Thyroid gland (tissue), 4 donors: ENCODE results near the gene PPARG. TPM values are rescaled to one million over a fixed set of nuclear protein-coding genes. Genes with fewer than 3 reads are reported as not detected.

ENCODE experiments used
- DNase-seq, 2 donors: peaks; one replicate each; pipeline ENCODE4 v3.0.0-alpha.2; 2019
- H3K27ac ChIP-seq, 3 donors: fragments of 200-600 bp; sonication (generic); 1 replicate in 2 of 3; 2 replicates in 1 of 3; pipeline ENCODE4 v1.5.1; 2016 to 2019; ENCODE audit warnings: mild to moderate bottlenecking in 1 of 3, moderate library complexity in 1 of 3
- H3K27me3 ChIP-seq: fragments of 200-600 bp; sonication (generic); one replicate; pipeline ENCODE4 v1.5.1; 2019
- H3K36me3 ChIP-seq, 2 donors: fragments of 200-600 bp; sonication (generic); one replicate each; pipeline ENCODE4 v1.5.1; 2016 to 2019
- H3K4me1 ChIP-seq, 2 donors: fragments of 200-600 bp; sonication (generic); one replicate each; pipeline ENCODE4 v1.5.1; 2017 to 2019
- H3K4me3 ChIP-seq, 3 donors: fragments of 200-600 bp; sonication (generic); replicated peaks in 1 of 3; 1 replicate in 2 of 3; 2 replicates in 1 of 3; pipeline ENCODE4 v1.5.1; 2016; ENCODE audit warnings: mild to moderate bottlenecking in 1 of 3
- H3K9me3 ChIP-seq: fragments of 200-600 bp; sonication (generic); one replicate; pipeline ENCODE4 v1.5.1; 2017
- POLR2A ChIP-seq, 2 donors: fragments of 450-650 bp; IDR thresholded peaks; one replicate each; pipeline ENCODE4 v1.6.1; 2017; ENCODE audit warnings: antibody characterized with exemption in 2 of 2, mild to moderate bottlenecking in 2 of 2, moderate library complexity in 1 of 2
- WGBS, 2 donors: methylation state at CpG; one replicate each; pipeline ENCODE4 v1.1.5; 2017; 5-methylcytosine and 5-hydroxymethylcytosine counted together
- intact Hi-C: fragments of 100-400 bp; cut with DNase I; formaldehyde crosslinking; loops from one replicate; pipeline ENCODE4 v1.15.1; 2023
- total RNA-seq, 4 donors: library from RNA; depleted of rRNA; stranded (reverse); fragments of >200 nt; gene quantifications; one replicate each; pipeline ENCODE4 v1.2.3, GENCODE V29; 2016
- TF ChIP-seq, protein P1 (sequence below), 6 experiments: fragments of 200-600 bp in 3 of 6; fragments of 450-650 bp in 3 of 6; sonication (generic) in 3 of 6; IDR thresholded peaks; one replicate each; pipeline ENCODE4 v1.5.1; 2016 to 2019; ENCODE audit warnings: antibody characterized with exemption in 6 of 6, mild to moderate bottlenecking in 2 of 6, inconsistent platforms in 1 of 6, moderate library complexity in 1 of 6

The PPARG gene
- total RNA-seq, 4 donors from 2014 or later, result 20.0 to 27.3 (median 23.7) TPM

GRCh38 chr3:12405432-12406272 is 116.8 kb downstream of the PPARG start:
- Histone ChIP-seq H3K36me3 (no peaks in the 10 kb centered on the region), H3K4me1 (no peaks in the 10 kb centered on the region), H3K9me3 (no peaks in the 10 kb centered on the region), H3K27ac (no peak overlapping the region), H3K27me3 (no peaks in the 10 kb centered on the region), H3K4me3 (no peak overlapping the region)
- intact Hi-C loops, result no loop called here
- TF ChIP-seq POLR2A (IDR thresholded peaks at IDR 0.05), result no peak
- TF ChIP-seq, protein P1, sequence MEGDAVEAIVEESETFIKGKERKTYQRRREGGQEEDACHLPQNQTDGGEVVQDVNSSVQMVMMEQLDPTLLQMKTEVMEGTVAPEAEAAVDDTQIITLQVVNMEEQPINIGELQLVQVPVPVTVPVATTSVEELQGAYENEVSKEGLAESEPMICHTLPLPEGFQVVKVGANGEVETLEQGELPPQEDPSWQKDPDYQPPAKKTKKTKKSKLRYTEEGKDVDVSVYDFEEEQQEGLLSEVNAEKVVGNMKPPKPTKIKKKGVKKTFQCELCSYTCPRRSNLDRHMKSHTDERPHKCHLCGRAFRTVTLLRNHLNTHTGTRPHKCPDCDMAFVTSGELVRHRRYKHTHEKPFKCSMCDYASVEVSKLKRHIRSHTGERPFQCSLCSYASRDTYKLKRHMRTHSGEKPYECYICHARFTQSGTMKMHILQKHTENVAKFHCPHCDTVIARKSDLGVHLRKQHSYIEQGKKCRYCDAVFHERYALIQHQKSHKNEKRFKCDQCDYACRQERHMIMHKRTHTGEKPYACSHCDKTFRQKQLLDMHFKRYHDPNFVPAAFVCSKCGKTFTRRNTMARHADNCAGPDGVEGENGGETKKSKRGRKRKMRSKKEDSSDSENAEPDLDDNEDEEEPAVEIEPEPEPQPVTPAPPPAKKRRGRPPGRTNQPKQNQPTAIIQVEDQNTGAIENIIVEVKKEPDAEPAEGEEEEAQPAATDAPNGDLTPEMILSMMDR (IDR thresholded peaks at IDR 0.05), result no peak
- WGBS, 2 donors, result 77 to 85% methylated on average over 20 of the region's 20 CpGs
- peak; percentile 52 to 56 for DNase-seq

GRCh38 chr3:12408984-12409683 is 120.3 kb downstream of the PPARG start:
- no peak for DNase-seq
- intact Hi-C loops, result no loop called here
- no peaks in the 10 kb centered on the region for H3K4me1 ChIP-seq
- no peaks in the 10 kb centered on the region for H3K36me3 ChIP-seq
- H3K9me3 ChIP-seq, result no peaks in the 10 kb centered on the region
- H3K4me3 ChIP-seq, result no peak overlapping the region
- no peaks in the 10 kb centered on the region for H3K27me3 ChIP-seq
- TF ChIP-seq POLR2A (IDR thresholded peaks at IDR 0.05), result no peak
- no peak overlapping the region for H3K27ac ChIP-seq
- WGBS, 2 donors, result 75 to 82% methylated on average over 3 of the region's 3 CpGs

DNA sequence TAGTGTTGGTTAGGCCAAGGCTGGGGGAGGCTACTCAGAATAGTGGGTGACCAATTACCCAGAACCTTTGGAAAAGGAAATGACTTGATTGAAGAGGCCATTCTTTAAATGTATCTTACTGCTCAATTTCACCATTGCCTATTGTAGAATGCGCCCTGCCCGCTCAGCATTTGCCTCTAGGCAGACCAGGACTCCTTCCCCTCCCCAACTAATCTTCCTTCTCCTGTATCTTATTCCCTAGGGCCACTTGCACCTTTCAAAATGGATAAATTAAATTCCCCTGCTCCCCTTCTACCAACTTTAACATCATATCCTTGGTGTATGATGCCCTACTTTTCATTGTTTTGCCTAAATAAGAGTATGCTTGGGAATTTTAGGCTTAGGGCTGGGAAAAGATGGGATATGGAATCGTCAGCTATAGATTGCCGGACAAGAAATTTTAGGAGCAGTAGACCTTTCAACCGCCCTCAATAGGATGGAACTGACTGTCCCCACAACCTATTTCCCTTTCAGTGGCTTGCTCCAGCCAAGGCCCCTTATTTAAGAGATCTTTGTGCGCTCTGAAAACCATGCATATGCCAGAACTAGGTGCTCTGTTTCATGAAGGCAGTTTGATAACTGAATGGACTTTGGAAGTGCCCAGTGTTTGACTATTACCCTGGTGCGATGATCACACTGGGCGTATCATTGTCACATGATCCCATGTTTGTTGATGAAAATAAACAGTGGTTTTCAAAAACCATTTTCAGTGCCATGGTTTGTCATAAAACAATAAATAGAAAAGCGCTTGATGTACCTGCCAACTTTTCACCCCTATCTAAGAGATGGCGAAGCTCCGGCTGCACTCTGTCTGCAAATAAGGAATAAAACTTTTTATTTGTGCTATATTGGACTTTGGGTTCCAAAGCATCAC is 121.1 kb downstream of the PPARG start:
- H3K4me1 ChIP-seq, result no peaks in the 10 kb centered on the region
- H3K27ac ChIP-seq, result no peak overlapping the region
- no peaks in the 10 kb centered on the region for H3K36me3 ChIP-seq
- intact Hi-C loops, result no loop called here
- TF ChIP-seq POLR2A (IDR thresholded peaks at IDR 0.05), result no peak
- TF ChIP-seq, protein P1 (IDR thresholded peaks at IDR 0.05), result no peak
- no peaks in the 10 kb centered on the region for H3K9me3 ChIP-seq
- no peaks in the 10 kb centered on the region for H3K27me3 ChIP-seq
- WGBS, 2 donors, result 95 to 97% methylated on average over 11 of the region's 11 CpGs
- no peak overlapping the region for H3K4me3 ChIP-seq
- no peak for DNase-seq

- H3K9me3 ChIP-seq, result no peaks in the 10 kb centered on the region
- no peaks in the 10 kb centered on the region for H3K36me3 ChIP-seq
- H3K27ac ChIP-seq, result no peak overlapping the region
- DNase-seq, result no peak
- WGBS, 2 donors, result 88 to 95% methylated on average over 1 of the region's 1 CpG
- TF ChIP-seq, protein P1 (IDR thresholded peaks at IDR 0.05), result no peak
- TF ChIP-seq POLR2A (IDR thresholded peaks at IDR 0.05), result no peak
- intact Hi-C loops, result no loop called here
- H3K4me3 ChIP-seq, result no peak overlapping the region
- no peaks in the 10 kb centered on the region for H3K4me1 ChIP-seq
- H3K27me3 ChIP-seq, result no peaks in the 10 kb centered on the region
These were observed 124.9 kb downstream of the PPARG start for GRCh38 chr3:12413721-12414255.
